Activated B cell treated with CpG ODN at 0.5 μM for 24 hours (primary cell): ENCODE data around the gene PTPN1. TPM values are rescaled to one million over a fixed set of nuclear protein-coding genes. Genes with fewer than 3 reads are reported as not detected.

ENCODE experiments used
- ATAC-seq: fragments of 200-7000 bp; cut with Tn5 transposase; one replicate; pipeline ENCODE4 v1.10.0; 2021; ENCODE audit warnings: low read depth, mild to moderate bottlenecking, moderate library complexity
- CTCF ChIA-PET: fragments of 350-600 bp; sonication (Branson Sonifier 250); formaldehyde crosslinking; loops from one replicate; lab custom pipeline; 2021; ENCODE audit warnings: antibody characterized with exemption; lab: Charles Lee
- POLR2A ChIA-PET: fragments of 350-600 bp; sonication (Branson Sonifier 250); formaldehyde crosslinking; loops from one replicate; lab custom pipeline; 2021; ENCODE audit warnings: antibody characterized with exemption; lab: Charles Lee
- DNase-seq: peaks from one replicate; pipeline ENCODE4 v3.0.0; 2022
- H3K27ac Mint-ChIP-seq: one replicate; pipeline ENCODE4 v1.8.0; 2020; ENCODE audit warnings: mixed read lengths
- H3K27me3 Mint-ChIP-seq: one replicate; pipeline ENCODE4 v1.8.0; 2021; ENCODE audit warnings: mixed read lengths
- H3K36me3 Mint-ChIP-seq: one replicate; pipeline ENCODE4 v1.8.0; 2021; ENCODE audit warnings: low read depth, mixed read lengths
- H3K4me1 Mint-ChIP-seq: one replicate; pipeline ENCODE4 v1.8.0; 2021; ENCODE audit warnings: mixed read lengths
- H3K4me3 Mint-ChIP-seq: one replicate; pipeline ENCODE4 v1.8.0; 2020; ENCODE audit warnings: mild to moderate bottlenecking, mixed read lengths
- H3K9me3 Mint-ChIP-seq: one replicate; pipeline ENCODE4 v1.8.0; 2020; ENCODE audit warnings: mixed read lengths
- intact Hi-C: fragments of 100-400 bp; cut with micrococcal nuclease; formaldehyde crosslinking; loops from one replicate; pipeline ENCODE4 v1.15.1; 2024
- total RNA-seq: library from RNA; stranded (reverse); gene quantifications from 2 replicates; pipeline ENCODE4 v1.2.3, GENCODE V29; 2022
- TF ChIP-seq, protein P1 (sequence below): fragments of 200-600 bp; IDR thresholded peaks from one replicate; pipeline ENCODE4 v1.8.0; 2022; ENCODE audit warnings: antibody characterized with exemption, mild to moderate bottlenecking

Gene PTPN1
- total RNA-seq, 1 donor from 2014 or later = 227 TPM

GRCh38 chr20:50583442-50584150, 73.4 kb downstream of the PTPN1 start:
- Mint-ChIP-seq H3K36me3 (peaks cover 95% of the 10 kb centered on the region), H3K9me3 (no peaks in the 10 kb centered on the region), H3K4me3 (no peak overlapping the region), H3K4me1 (peaks cover 45% of the 10 kb centered on the region), H3K27ac (peak overlapping the region; percentile 84), H3K27me3 (no peaks in the 10 kb centered on the region)
- ATAC-seq = no peak
- DNase-seq = no peak
- ChIA-PET POLR2A (no interaction called here), CTCF (interaction anchor here (1.3 to 1.6 kb wide), 3 partner anchors 78 to 127 kb away, joined by 3 to 7 read pairs (median 4); no protein-coding TSS in a partner anchor)
- intact Hi-C loops = no loop called here
- TF ChIP-seq, protein P1, sequence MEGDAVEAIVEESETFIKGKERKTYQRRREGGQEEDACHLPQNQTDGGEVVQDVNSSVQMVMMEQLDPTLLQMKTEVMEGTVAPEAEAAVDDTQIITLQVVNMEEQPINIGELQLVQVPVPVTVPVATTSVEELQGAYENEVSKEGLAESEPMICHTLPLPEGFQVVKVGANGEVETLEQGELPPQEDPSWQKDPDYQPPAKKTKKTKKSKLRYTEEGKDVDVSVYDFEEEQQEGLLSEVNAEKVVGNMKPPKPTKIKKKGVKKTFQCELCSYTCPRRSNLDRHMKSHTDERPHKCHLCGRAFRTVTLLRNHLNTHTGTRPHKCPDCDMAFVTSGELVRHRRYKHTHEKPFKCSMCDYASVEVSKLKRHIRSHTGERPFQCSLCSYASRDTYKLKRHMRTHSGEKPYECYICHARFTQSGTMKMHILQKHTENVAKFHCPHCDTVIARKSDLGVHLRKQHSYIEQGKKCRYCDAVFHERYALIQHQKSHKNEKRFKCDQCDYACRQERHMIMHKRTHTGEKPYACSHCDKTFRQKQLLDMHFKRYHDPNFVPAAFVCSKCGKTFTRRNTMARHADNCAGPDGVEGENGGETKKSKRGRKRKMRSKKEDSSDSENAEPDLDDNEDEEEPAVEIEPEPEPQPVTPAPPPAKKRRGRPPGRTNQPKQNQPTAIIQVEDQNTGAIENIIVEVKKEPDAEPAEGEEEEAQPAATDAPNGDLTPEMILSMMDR = no peak

DNA sequence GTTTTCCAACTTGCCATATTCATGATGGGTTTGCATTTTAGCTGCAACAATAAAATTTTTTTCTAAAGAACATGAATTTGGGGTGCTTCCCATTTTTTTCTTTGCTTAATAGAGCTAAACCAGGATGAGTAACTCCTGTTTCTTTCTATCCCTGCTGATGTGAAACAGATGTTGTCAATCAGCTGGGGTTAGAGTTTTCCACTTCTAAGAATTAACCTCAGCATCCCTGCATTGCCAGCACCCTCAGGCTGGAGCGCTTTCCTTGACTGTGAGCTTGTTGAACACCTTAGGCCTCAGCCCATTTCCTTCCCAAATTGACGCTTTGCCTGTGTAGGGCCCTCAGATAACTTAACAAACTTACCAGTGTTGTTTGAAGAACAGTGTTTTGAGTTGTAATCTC, 74.5 kb downstream of the PTPN1 start:
- ChIA-PET CTCF (interaction anchor here (0.9 to 1.6 kb wide), 5 partner anchors 71 to 128 kb away, joined by 3 to 7 read pairs (median 3); no protein-coding TSS in a partner anchor), POLR2A (no interaction called here)
- peaks cover 89% of the 10 kb centered on the region for H3K36me3 Mint-ChIP-seq
- H3K9me3 Mint-ChIP-seq = no peaks in the 10 kb centered on the region
- intact Hi-C loops = no loop called here
- H3K27ac Mint-ChIP-seq = no peak overlapping the region
- ATAC-seq (no peak), DNase-seq (no peak)
- peaks cover 42% of the 10 kb centered on the region for H3K4me1 Mint-ChIP-seq
- TF ChIP-seq, protein P1 = no peak
- H3K27me3 Mint-ChIP-seq = no peaks in the 10 kb centered on the region
- no peak overlapping the region for H3K4me3 Mint-ChIP-seq

DNA sequence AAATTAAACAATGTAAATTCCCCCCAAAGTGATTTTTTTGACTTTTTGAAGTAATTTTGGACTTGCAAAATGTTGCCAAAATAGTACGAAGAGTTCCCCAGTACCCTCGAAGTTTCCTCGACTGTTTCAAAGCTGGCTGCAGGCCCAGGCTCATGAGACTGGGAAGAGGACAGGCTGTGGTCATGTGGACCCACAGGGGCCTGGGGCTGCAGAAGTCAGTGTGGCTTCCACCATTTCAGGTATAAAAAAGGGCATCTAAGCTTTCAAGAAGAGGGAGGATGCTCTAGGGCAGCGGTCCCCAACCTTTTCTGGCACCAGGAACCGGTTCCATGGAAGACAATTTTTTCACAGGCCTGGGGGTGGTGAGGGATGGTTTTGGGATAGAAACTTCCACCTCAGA, 75.0 kb downstream of the PTPN1 start:
- no peaks in the 10 kb centered on the region for H3K27me3 Mint-ChIP-seq
- DNase-seq = no peak

GRCh38 chr20:50585678-50586077, 75.5 kb downstream of the PTPN1 start:
- ATAC-seq (no peak), DNase-seq (no peak)
- Mint-ChIP-seq H3K4me1 (peaks cover 33% of the 10 kb centered on the region), H3K27ac (no peak overlapping the region), H3K27me3 (no peaks in the 10 kb centered on the region), H3K9me3 (no peaks in the 10 kb centered on the region), H3K36me3 (peaks cover 87% of the 10 kb centered on the region), H3K4me3 (no peak overlapping the region)
- TF ChIP-seq, protein P1 = no peak
- intact Hi-C loops = no loop called here
- CTCF ChIA-PET = interaction anchor here (1.2 to 4.4 kb wide), 3 partner anchors 10 to 81 kb away, joined by 4 to 39 read pairs (median 5); no protein-coding TSS in a partner anchor
- POLR2A ChIA-PET = interaction anchor here (1.3 kb wide), 1 partner anchor 69 kb away, joined by 4 read pairs; no protein-coding TSS in a partner anchor

More for the DNA sequence above, 75.0 kb downstream of the PTPN1 start:
- Mint-ChIP-seq H3K9me3 (no peaks in the 10 kb centered on the region), H3K27ac (no peak overlapping the region), H3K36me3 (peaks cover 89% of the 10 kb centered on the region), H3K4me1 (peaks cover 38% of the 10 kb centered on the region), H3K4me3 (no peak overlapping the region)
- CTCF ChIA-PET = interaction anchor here (0.9 to 4.4 kb wide), 6 partner anchors 11 to 129 kb away, joined by 3 to 39 read pairs (median 4); no protein-coding TSS in a partner anchor
- intact Hi-C loops = no loop called here
- POLR2A ChIA-PET = interaction anchor here (1.3 kb wide), 1 partner anchor 69 kb away, joined by 4 read pairs; no protein-coding TSS in a partner anchor
- TF ChIP-seq, protein P1 = no peak
- no peak for ATAC-seq

GRCh38 chr20:50586531-50587232, 76.5 kb downstream of the PTPN1 start:
- ChIA-PET POLR2A (interaction anchor here (1.0 to 1.4 kb wide), 6 partner anchors 10 to 134 kb away, joined by 3 to 4 read pairs (median 4); no protein-coding TSS in a partner anchor), CTCF (interaction anchor here (0.6 to 4.4 kb wide), 6 partner anchors 9 to 123 kb away, joined by 3 to 39 read pairs (median 4); no protein-coding TSS in a partner anchor)
- no peak overlapping the region for H3K27ac Mint-ChIP-seq

More at GRCh38 chr20:50586531-50587232, 76.5 kb downstream of the PTPN1 start:
- Mint-ChIP-seq H3K36me3 (peaks cover 81% of the 10 kb centered on the region), H3K9me3 (no peaks in the 10 kb centered on the region), H3K4me1 (peaks cover 28% of the 10 kb centered on the region), H3K4me3 (no peak overlapping the region), H3K27me3 (no peaks in the 10 kb centered on the region)
- ATAC-seq (no peak), DNase-seq (no peak)
- TF ChIP-seq, protein P1 = no peak
- intact Hi-C loops = no loop called here
